GM19468 (cell line): ENCODE results near the gene SUCNR1.

Experiments
- ATAC-seq: cut with Tn5 transposase; IDR thresholded peaks from one replicate; pipeline ENCODE4 v1.9.1; 2021; ENCODE audit warnings: mild to moderate bottlenecking, moderate library complexity, moderate number of reproducible peaks; ENCODE audit not compliant: unreplicated experiment; ENCODE audit errors: extremely low read depth

SUCNR1 gene

GRCh38 chr3:151899996-151900395 is 26.6 kb downstream of the SUCNR1 start:
- no peak for ATAC-seq

- no peak for ATAC-seq
Observed at GRCh38 chr3:151900460-151900859, 27.0 kb downstream of the SUCNR1 start.

GRCh38 chr3:151900884-151901643 is 27.6 kb downstream of the SUCNR1 start:
- no peak for ATAC-seq

GRCh38 chr3:151901644-151902285 is 28.3 kb downstream of the SUCNR1 start:
- no peak for ATAC-seq

GRCh38 chr3:151903501-151903991 is 30.1 kb downstream of the SUCNR1 start:
- ATAC-seq, result no peak

GRCh38 chr3:151905647-151906046 is 32.2 kb downstream of the SUCNR1 start:
- no peak for ATAC-seq

- no peak for ATAC-seq
Observed at GRCh38 chr3:151906751-151907150, 33.3 kb downstream of the SUCNR1 start.

- no peak for ATAC-seq
Observed at GRCh38 chr3:151908399-151908798, 35.0 kb downstream of the SUCNR1 start.

- ATAC-seq, result no peak
Observed at GRCh38 chr3:151909681-151910405, 36.4 kb downstream of the SUCNR1 start.

- ATAC-seq, result no peak
Observed at GRCh38 chr3:151911462-151911861, 38.0 kb downstream of the SUCNR1 start.

- no peak for ATAC-seq
Observed at GRCh38 chr3:151912028-151912427, 38.6 kb downstream of the SUCNR1 start.

- ATAC-seq, result no peak
Observed at GRCh38 chr3:151916781-151917180, 43.3 kb downstream of the SUCNR1 start.

GRCh38 chr3:151918253-151919029 is 45.0 kb downstream of the SUCNR1 start:
- ATAC-seq, result no peak

- ATAC-seq, result no peak
Observed at GRCh38 chr3:151919030-151919328, 45.5 kb downstream of the SUCNR1 start.

GRCh38 chr3:151919446-151919845 is 46.0 kb downstream of the SUCNR1 start:
- no peak for ATAC-seq

- no peak for ATAC-seq
Observed at GRCh38 chr3:151923901-151924300, 50.5 kb downstream of the SUCNR1 start.

GRCh38 chr3:151924753-151925152 is 51.3 kb downstream of the SUCNR1 start:
- ATAC-seq, result no peak

- no peak for ATAC-seq
Observed at GRCh38 chr3:151925419-151925818, 52.0 kb downstream of the SUCNR1 start.

- no peak for ATAC-seq
Observed at GRCh38 chr3:151925876-151926275, 52.4 kb downstream of the SUCNR1 start.

GRCh38 chr3:151926956-151927355 is 53.5 kb downstream of the SUCNR1 start:
- no peak for ATAC-seq
